Measurements from ENCODE around the gene TGFBI. TPM values are rescaled to one million over a fixed set of nuclear protein-coding genes. Genes with fewer than 3 reads are reported as not detected.

Gene TGFBI
- total RNA-seq, 1 donor from 2014 or later: 620 TPM

DNA sequence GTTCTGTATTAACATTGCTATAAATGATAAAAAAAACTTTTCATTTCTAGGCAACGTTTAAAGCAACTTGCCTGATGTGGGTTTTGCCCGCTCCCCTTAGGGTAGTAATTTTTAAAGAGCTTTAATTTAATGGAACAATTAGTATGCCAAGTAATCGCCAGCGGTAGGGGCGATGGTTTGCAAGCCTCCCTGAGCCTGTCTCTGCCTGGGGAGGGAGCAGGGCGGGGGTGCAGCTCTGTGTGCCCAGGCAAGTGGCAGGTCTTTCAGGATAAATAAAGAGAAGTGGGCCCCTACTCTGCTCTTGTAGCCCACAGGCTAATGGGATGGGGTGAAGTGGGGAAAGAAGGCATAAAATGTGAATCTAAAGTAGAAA lies 13.8 kb upstream of the TGFBI start:
- TF ChIP-seq, protein P1, sequence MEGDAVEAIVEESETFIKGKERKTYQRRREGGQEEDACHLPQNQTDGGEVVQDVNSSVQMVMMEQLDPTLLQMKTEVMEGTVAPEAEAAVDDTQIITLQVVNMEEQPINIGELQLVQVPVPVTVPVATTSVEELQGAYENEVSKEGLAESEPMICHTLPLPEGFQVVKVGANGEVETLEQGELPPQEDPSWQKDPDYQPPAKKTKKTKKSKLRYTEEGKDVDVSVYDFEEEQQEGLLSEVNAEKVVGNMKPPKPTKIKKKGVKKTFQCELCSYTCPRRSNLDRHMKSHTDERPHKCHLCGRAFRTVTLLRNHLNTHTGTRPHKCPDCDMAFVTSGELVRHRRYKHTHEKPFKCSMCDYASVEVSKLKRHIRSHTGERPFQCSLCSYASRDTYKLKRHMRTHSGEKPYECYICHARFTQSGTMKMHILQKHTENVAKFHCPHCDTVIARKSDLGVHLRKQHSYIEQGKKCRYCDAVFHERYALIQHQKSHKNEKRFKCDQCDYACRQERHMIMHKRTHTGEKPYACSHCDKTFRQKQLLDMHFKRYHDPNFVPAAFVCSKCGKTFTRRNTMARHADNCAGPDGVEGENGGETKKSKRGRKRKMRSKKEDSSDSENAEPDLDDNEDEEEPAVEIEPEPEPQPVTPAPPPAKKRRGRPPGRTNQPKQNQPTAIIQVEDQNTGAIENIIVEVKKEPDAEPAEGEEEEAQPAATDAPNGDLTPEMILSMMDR (IDR thresholded peaks at IDR 0.05): no peak
- Mint-ChIP-seq H3K27ac (ENCODE audit: unreplicated experiment) (no peak overlapping the region), H3K4me1 (ENCODE audit: low read depth) (peaks cover 86% of the 10 kb centered on the region), H3K27me3 (ENCODE audit: low read depth) (no peaks in the 10 kb centered on the region), H3K9me3 (ENCODE audit: low read depth) (peaks cover 4% of the 10 kb centered on the region), H3K36me3 (ENCODE audit: low read depth) (no peaks in the 10 kb centered on the region), H3K4me3 (ENCODE audit: unreplicated experiment) (no peak overlapping the region)
- DNase-seq (ENCODE audit: low spot score): no peak

DNA sequence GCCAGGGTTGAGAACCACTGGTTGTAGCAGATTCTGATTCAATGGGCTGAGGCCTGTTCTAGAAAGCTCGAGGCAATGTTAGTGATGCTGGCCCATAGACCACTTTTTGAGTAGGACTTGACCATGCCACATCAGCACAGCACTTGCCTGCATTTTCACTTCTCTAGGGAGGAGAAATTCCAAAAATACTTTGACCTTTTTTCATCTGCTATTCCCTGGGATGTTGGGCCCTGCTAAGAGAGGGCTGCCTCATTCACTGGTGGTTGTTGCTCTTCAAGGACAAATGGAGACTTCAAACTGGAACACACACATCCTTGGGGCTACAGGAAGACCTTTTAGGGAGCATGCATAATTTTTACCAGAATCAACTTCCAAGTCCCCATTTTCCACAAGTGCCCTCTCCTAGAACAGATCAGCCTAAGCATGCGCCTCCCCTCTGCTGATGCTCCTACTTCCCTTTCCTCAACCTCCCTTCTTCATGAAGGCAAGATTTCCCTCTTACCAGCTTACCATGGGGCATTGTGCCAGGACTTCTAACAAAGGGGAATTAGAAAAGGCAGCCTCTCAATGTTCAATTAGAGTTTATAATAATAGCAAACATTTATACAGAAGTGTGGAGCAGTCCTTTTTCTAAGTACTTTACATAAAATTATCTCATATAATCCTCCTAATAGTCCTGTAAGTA lies 12.7 kb upstream of the TGFBI start:
- DNase-seq (ENCODE audit: low spot score): no peak
- no peak overlapping the region for H3K4me3 Mint-ChIP-seq (ENCODE audit: unreplicated experiment)
- peaks cover 91% of the 10 kb centered on the region for H3K4me1 Mint-ChIP-seq (ENCODE audit: low read depth)
- peaks cover 4% of the 10 kb centered on the region for H3K9me3 Mint-ChIP-seq (ENCODE audit: low read depth)
- H3K36me3 Mint-ChIP-seq (ENCODE audit: low read depth): no peaks in the 10 kb centered on the region
- TF ChIP-seq, protein P1 (IDR thresholded peaks at IDR 0.05): no peak
- H3K27ac Mint-ChIP-seq (ENCODE audit: unreplicated experiment): peak overlapping the region; percentile 22
- no peaks in the 10 kb centered on the region for H3K27me3 Mint-ChIP-seq (ENCODE audit: low read depth)

DNA sequence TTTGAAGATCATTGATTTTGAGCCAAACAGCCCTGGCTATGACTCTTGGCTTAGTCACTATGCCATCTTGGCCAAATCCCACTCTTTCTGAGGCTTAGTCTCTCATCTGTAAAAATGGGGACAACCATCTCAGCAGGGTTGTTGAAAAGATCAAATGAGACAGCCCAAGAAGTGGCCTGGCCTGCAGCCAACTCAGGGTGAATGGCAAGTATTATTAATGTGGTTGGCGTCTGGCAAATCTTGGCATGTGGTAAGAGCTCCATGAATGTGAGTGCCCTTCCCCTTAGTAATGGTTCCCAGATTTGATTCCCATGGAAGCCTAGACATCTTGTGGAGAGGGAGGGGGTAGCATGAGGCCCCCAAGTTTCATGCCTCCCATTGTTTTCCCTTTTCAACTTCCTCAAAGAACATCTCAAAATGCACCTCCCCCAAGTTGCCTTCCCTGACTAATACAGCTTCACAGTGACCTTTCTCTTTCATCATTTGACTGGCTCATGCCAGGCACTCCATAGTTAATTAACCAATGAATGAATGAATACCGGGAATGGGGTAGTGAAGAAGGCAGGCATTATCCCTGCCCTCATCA lies 11.8 kb upstream of the TGFBI start:
- DNase-seq (ENCODE audit: low spot score): no peak
- Mint-ChIP-seq H3K27me3 (ENCODE audit: low read depth) (no peaks in the 10 kb centered on the region), H3K36me3 (ENCODE audit: low read depth) (no peaks in the 10 kb centered on the region), H3K9me3 (ENCODE audit: low read depth) (peaks cover 4% of the 10 kb centered on the region), H3K27ac (ENCODE audit: unreplicated experiment) (peak overlapping the region; percentile 80), H3K4me3 (ENCODE audit: unreplicated experiment) (peak overlapping the region; percentile 23), H3K4me1 (ENCODE audit: low read depth) (peaks cover 90% of the 10 kb centered on the region)
- TF ChIP-seq, protein P1 (IDR thresholded peaks at IDR 0.05): no peak

DNA sequence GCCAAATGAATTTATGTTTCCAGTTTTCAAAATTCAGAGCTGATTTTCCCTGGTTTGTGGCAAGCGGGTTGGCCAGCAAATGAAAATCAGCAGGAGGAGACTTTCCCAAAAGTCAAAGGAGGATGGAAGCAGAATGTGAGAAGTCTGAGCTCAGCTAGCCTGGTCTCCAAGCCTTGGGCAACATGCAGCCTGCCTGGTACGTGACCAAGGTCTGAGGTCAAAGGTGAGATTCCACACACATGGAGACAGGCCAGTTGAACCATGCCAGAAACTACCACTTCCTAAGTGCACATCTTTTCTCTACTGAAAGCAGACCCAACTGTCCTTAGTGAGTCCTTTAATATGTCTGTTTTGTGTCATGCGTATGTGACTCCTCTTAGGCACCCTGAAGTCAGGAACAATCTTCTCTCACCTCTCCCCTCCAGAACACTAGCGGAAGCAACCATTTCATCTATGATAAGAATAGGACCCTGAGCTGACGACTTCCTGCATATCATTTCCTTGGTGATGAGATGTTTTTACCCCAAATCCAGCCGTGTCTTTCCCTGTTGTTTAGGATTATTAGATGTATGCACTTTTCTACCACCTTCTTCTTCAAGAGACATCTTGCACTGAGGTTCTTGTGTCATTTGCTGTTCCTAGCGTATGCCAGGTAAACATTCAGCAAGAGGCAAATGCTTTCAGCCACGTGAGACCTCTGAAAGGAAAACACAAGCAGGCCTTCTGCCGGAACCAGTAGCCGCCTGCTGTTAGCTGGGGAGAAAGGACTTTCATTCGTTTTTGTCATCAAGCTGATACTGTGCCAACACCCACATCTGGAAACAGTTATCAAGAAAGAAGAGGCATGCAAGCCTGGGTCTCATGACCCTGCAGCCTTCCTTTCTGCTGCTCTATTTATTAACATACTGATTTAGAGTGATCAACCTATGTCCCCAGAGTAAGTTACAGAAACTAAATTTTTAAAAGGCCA lies 9.7 kb upstream of the TGFBI start:
- H3K4me3 Mint-ChIP-seq (ENCODE audit: unreplicated experiment): no peak overlapping the region
- H3K27me3 Mint-ChIP-seq (ENCODE audit: low read depth): no peaks in the 10 kb centered on the region
- H3K27ac Mint-ChIP-seq (ENCODE audit: unreplicated experiment): peak overlapping the region; percentile 95
- peaks cover 6% of the 10 kb centered on the region for H3K9me3 Mint-ChIP-seq (ENCODE audit: low read depth)
- H3K4me1 Mint-ChIP-seq (ENCODE audit: low read depth): peaks cover 89% of the 10 kb centered on the region
- DNase-seq (ENCODE audit: low spot score): no peak
- no peaks in the 10 kb centered on the region for H3K36me3 Mint-ChIP-seq (ENCODE audit: low read depth)
- TF ChIP-seq, protein P1 (IDR thresholded peaks at IDR 0.05): peak; percentile 75

DNA sequence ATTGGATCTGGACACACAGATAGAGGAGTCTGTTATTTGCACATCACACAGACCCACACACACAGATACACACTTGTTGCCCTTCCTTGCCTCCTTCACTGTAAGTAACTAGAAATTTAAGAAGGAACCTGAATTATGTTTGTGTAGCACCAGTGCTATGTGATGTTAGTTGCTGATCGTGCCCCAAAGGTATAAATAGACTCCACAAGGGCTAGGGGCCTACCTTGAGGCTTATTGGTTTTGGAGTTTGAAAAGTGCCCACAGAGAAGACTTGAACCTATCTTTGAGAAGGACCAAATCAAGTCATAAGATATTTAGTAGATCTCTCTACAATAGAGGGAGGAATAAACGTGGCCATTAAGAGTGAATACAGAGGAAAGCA lies 8.8 kb upstream of the TGFBI start:
- Mint-ChIP-seq H3K27ac (ENCODE audit: unreplicated experiment) (peak overlapping the region; percentile 95), H3K4me3 (ENCODE audit: unreplicated experiment) (no peak overlapping the region), H3K27me3 (ENCODE audit: low read depth) (no peaks in the 10 kb centered on the region), H3K4me1 (ENCODE audit: low read depth) (peaks cover 90% of the 10 kb centered on the region), H3K36me3 (ENCODE audit: low read depth) (no peaks in the 10 kb centered on the region), H3K9me3 (ENCODE audit: low read depth) (peaks cover 6% of the 10 kb centered on the region)
- TF ChIP-seq, protein P1 (IDR thresholded peaks at IDR 0.05): no peak
- no peak for DNase-seq (ENCODE audit: low spot score)

All from chondrocyte (in vitro differentiated cells).